Measurements from ENCODE around the gene CD63.

Gene CD63

GRCh38 chr12:55739025-55739378 is 10.2 kb upstream of the CD63 start:
- ATAC-seq, result no peak
- no peak for DNase-seq

DNA sequence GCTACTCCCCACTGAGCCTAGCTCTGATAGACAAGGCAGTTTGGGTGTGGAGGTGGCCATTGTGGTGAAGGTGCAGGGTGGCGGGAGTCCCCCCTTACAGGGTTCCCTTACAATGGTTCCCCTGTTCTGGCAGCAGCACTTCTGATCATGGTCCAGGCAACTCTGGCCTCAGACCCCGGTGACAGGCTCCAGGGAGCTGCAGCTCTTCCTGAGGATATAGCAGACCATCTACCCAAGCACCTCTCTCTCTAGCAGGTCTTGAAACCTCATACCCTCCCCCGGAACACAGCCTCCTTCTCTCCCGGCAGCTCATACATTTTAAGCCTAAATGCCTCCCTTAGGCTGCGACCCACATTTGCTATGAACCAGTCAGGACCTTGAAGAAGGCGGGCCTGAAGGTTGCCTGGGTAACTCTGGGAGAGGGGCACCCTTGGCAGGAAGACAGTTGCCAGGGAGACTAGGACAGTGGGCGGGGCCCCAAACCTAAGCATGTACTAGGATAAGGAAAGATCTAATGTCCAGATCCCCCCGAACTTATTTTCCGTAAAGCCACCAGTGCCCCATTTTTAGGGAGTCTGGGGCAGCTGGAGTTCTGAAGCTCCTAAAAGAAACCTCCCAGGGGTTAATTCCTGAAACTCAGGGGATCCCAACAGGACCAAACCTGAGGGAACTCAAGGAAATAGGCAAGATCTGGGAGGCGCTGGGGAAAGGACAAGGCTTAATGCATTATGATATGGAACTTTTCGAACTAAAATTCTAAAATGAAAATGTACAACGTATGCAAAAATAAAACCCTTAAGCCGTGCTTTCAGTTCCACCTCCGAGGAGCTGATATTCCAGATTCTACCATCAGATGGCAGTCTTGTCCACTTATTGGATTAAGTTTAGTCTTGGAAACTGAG is 9.6 kb upstream of the CD63 start:
- ATAC-seq, result peak; percentile 87
- DNase-seq, result peak; percentile 84

DNA sequence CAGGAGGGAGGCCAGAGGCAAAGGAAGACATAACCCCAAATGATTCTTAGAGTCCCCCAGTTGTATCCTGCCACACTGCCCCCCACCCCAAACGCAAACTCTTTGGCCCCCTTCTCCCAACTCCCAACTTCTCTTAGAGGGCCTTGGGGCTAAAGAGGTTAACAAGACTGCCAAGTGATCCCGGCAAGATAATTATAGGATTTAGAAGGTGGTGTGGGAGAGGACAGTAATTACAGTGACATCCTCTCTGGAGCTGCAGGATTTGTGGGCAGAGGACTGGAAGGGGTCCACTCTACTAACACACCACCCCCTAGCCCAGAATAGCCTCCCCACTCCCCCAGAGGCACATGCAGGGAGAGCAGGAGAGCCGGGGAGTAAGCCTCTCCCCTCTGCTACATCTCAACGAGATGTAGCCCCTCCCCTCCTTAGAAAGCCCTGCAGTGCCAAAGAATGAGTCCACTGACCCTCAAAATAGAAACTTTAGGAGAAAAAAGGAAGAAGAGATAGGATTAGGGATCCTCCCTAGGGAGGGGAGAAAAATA is 8.8 kb upstream of the CD63 start:
- no peak for ATAC-seq
- no peak for DNase-seq

DNA sequence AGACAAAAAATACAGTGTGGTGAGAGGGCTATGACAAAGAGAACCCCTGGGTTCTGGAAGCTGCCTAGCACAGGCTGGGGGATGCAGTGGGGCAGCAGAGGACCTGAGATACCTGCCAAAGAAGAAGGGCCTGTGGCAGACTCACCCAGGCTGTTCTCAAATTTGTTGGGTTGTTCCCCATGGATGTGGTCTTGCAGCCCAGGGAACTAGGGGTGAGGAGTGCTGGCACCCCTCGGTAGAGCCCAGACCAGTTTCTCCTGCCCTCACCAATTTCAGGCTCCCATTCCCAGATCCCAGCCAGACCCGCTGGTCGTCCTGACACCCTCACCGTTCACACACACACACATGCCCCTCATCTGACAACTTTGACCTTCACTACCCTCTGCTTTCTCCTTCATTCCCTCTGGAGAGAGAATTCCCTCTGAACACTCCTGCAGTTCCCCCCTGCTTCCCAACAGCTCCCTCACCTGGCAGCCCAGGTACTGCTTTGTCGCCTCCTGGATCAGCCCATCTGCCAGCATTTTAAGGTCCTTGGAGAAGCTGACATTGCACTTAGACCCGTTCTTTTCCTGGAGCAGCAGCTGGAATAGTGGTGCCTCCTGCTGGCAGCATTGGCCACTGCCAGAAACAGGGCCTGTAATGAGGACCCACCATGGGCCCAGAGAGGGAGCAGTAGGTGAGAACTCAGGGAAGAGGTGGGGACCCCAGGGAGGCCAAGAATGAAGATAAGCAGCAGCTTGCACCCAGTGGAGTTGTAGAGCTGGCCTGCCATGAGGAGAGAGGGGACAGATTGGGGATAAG is 8.2 kb upstream of the CD63 start:
- peak; percentile 75 for DNase-seq

GRCh38 chr12:55736076-55736475 is 7.3 kb upstream of the CD63 start:
- DNase-seq (no peak), ATAC-seq (no peak)

More for the DNA sequence above, 8.2 kb upstream of the CD63 start:
- ATAC-seq, result peak; percentile 38

DNA sequence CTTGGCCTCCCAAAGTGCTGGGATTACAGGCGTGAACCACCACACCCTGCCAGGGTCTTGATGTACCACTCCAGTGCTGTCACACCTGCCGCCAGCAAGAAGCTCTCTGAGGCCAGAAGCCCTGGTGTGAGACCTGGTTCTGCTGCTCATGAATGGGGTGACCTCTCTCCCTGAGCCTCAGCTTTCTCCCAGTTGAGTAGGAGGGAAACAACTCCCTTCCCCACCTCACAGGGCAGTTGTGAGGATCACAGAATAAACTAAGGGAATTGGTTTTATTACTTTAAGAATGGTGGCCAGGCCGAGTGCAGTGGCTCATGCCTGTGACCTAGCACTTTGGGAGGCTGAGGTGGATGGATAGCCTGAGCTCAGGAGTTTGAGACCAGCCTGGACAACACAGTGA is 5.8 kb upstream of the CD63 start:
- no peak for ATAC-seq

DNA sequence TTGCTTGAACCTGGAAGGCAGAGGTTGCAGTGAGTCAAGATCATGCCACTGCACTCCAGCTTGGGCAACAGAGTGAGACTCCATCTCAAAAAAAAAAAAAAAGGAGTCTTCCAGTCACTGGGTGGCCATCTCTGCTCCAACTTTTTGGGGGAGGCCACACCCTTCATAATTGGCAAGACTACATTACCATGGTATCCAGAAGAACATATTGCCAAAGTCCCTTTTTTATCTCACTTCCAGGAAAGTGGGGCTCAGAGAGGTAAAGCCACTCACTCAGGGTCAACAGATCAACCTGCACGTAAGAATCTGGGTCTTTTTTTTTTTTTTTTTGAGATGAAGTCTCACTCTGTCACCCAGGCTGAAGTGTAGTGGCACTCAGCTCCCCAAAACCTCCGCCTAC is 5.0 kb upstream of the CD63 start:
- ATAC-seq (no peak), DNase-seq (no peak)

More for the DNA sequence above, 5.8 kb upstream of the CD63 start:
- no peak for DNase-seq

- DNase-seq, result no peak
- ATAC-seq, result no peak
Measured at GRCh38 chr12:55733021-55733555, 4.3 kb upstream of the CD63 start.

DNA sequence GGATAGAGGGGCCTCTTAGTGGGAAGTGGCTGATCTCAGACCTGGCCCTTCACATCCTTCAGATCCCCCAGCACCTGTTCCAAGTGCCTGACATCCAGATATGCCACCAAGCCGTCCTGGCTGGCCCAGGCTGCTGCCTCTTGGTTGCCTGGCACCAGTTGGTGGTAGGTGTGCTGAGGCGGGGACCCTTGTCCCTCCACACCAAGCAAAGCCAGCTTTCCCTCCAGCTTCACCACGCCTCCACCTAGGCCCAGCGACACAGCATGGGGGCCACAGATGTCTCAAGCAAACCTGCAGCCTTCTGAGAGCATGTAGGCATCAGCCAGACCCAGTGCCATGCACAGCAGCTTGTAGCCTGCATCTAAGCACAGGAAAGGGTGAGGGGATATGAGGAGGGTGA is 3.5 kb upstream of the CD63 start:
- no peak for ATAC-seq

DNA sequence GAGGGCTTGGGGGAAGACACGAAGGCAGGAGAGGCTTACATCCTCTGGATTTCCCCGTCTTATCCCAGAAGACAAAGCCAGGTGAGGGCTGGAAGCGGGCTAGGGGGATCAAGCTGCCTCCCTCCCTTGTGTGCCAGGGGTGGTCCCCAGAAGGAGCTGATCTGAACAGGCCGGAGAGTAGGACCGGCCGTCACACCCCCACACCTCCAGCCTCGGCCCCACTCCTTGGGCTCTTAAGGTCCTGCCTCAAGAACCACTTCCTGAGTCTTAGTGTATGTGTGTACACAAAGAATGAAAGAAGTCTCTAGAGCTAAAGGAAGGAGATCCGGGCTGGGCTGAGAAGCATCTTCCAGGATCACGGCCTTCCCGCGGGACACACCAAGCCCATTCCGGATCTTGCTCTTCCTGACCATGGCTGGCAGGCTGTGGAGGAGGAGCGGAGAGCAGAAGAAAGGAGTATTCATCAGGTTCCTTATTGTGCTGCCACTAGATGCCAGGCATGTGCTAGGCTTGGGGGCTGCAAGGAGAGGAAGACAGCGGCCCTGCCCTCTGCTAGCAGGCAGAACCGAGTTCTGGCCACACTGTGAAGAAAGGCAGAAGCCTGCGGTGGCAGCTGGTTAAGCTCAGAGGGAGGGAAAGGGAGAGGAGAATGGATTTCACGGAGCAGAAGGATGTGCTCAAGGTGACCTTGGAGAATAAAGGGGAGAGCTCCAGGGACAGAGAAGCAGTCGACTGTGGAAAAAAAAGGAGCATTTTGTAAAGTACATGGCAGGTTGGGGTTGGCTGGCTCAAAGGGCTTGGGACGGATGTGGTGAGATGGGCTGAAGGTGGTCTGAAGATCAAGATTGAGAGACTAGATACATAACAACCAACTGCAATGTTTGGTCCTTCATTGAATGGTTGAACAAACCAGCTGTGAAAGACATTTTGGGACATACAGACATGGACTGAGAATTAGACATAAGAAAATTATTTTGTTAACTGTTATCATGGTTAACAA is 1.3 kb upstream of the CD63 start:
- DNase-seq (peak; percentile 42), ATAC-seq (peak; percentile 30)

More for the DNA sequence above, 3.5 kb upstream of the CD63 start:
- no peak for DNase-seq

DNA sequence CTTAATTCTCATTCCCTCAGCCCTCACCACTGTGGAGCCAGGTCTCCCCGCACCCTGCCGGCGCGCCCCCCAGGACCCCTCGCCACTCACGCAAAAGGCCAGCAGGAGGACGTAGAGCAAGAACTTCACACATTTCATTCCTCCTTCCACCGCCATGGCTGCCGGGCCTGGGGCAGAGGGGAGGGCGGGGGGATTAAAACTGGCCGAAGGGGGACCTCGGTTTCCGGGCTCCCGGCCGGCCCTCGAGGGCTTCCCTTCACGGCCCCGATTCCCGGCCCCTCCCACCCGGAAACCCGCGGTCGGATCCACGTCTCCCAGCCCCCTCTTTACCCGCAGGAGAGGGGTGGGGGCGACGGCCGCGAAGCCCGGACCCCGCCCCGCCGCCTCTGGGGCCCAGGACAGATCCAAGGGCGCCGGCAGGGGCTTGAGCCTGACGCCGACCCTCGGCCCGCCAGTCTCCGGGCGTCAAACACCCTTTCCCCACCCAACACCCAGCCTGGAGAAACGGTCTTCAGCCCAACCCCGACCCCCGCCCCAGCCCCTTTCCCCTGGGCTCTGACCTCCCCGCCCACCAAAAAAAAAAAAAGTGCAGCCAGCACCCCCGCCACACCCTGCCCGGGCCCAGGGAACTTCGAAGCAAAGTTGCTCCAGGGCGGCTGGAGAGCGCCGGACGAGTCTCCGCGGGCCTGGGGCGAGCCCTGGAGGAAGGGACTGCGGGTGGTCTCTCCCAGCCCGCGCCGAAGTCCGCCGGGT is 447 bp downstream of the CD63 start:
- ATAC-seq, result no peak
- peak; percentile 49 for DNase-seq

DNA sequence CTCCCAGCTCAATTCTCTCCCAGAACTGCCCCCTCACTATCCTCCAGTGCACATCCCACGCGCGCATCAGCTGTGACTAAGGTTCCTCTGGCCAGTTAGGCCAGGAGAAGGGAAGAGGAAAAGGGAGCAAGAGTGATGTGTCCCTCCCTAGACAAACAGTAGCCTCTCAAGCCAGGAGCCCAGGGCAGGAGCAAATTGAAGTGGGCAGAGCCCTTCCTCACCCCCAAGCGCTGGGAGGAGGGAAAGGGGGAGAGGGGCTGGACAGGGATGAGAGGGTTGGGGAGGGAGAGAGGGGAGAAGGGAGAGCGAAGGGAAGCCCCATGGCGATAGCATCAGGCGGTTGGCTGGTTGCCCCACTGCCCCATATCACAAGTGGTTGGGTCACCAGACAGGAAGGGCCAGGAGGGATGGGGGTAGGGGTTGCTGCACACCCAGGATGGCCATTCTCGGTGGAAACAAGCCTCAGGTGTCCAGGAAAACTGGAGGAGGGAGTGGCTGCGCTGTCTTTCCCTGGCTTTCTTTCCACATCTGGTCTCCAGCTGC is 1.1 kb downstream of the CD63 start:
- ATAC-seq, result no peak
- DNase-seq, result no peak

DNA sequence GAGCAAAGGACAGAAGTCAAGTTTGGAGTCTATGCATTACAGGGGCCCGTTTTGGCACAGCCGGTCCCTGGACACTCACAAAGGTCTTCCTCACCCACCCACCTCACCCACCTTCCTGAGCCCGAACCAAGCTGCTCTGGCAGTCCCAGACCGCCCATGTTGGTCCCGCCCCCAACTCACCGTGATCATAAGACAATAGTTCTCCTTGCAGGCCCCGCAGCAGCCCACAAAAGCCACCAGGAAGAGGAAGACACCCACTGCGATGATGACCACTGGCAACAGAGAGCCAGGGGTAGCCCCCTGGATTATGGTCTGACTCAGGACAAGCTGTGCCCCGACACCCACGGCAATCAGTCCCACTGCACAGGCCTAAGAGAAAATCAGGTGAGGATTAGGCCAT is 1.8 kb downstream of the CD63 start:
- ATAC-seq, result no peak
- DNase-seq, result no peak

- DNase-seq (no peak), ATAC-seq (no peak)
Measured at GRCh38 chr12:55725556-55725955, 3.3 kb downstream of the CD63 start.

GRCh38 chr12:55724940-55725309 is 3.9 kb downstream of the CD63 start:
- ATAC-seq, result no peak
- no peak for DNase-seq

DNA sequence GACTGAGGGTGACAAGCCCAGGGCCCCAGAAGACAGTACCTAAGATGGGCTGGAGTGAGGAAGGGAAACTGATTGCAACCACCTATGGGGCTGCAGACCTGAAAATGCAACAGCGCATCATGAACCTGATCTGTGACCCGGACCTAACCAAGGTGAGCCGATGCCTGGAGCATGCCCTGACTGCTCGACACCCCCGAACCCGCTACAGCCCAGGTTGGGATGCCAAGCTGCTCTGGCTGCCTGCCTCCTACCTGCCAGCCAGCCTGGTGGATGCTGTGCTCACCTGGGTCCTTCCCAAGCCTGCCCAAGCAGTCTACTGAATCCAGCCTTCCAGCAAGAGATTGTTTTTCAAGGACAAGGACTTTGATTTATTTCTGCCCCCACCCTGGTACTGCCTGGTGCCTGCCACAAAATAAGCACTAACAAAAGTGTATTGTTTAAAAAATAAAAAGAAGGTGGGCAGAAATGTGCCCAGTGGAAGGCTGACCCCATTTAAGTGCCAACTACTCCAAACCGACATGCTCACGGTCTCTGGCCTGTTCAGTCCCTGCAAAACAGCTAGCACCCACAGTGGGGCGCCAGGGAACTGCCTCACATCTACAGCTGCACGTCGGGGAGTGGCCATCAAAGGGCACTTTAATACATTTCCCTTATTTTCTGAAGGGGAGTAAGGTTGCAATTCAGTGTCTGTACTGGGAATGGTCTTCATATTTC is 4.4 kb downstream of the CD63 start:
- peak; percentile 73 for DNase-seq
- ATAC-seq, result no peak

GRCh38 chr12:55723516-55724225 is 5.1 kb downstream of the CD63 start:
- no peak for ATAC-seq
- DNase-seq, result no peak

GRCh38 chr12:55722948-55723347 is 5.9 kb downstream of the CD63 start:
- ATAC-seq, result no peak
- DNase-seq, result no peak

GRCh38 chr12:55721601-55722213 is 7.1 kb downstream of the CD63 start:
- DNase-seq (no peak), ATAC-seq (no peak)

Measured in stimulated activated naive CD8-positive, alpha-beta T cell treated with anti-CD3 and anti-CD28 coated beads, Interleukin-15, Interleukin-2, amounts not matched to agents 100 U/mL and 50 U/mL, for 24 hours (primary cell).